HG02943 (cell line): ENCODE data around the gene FOXD1.
"Not testable (repeated sequence)": the region's sequence is repeated elsewhere in the genome, so short reads cannot be mapped to it uniquely, and the experiment has no call there.

Experiments
- ATAC-seq: cut with Tn5 transposase; IDR thresholded peaks from one replicate; pipeline ENCODE4 v1.9.1; 2021; ENCODE audit warnings: mild to moderate bottlenecking, low read depth, moderate library complexity; ENCODE audit not compliant: unreplicated experiment

The FOXD1 gene

GRCh38 chr5:73419465-73420390, 28.8 kb downstream of the FOXD1 start:
- ATAC-seq: no peak

DNA sequence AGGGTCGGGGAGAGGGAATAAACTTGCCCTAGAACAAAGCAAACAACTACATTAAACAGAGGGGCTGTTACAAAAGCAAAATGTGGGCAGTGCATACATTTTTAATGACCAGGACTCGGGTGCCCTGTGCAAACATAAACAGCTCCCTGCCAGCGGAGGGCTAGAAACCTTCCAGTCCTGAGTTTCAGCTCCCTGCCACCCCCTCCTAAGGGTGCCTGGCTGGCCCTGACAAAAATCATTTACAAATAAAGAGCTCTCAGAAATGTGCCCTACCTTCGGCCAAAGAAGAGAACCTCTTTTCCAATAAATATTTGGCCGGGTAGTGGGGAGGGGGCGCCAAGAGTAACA, 29.5 kb downstream of the FOXD1 start:
- ATAC-seq: no peak

GRCh38 chr5:73418244-73418691, 30.3 kb downstream of the FOXD1 start:
- ATAC-seq: no peak

- no peak for ATAC-seq
Measured at GRCh38 chr5:73417303-73418034, 31.1 kb downstream of the FOXD1 start.

GRCh38 chr5:73415617-73416016, 33.0 kb downstream of the FOXD1 start:
- no peak for ATAC-seq

GRCh38 chr5:73415171-73415570, 33.4 kb downstream of the FOXD1 start:
- no peak for ATAC-seq

DNA sequence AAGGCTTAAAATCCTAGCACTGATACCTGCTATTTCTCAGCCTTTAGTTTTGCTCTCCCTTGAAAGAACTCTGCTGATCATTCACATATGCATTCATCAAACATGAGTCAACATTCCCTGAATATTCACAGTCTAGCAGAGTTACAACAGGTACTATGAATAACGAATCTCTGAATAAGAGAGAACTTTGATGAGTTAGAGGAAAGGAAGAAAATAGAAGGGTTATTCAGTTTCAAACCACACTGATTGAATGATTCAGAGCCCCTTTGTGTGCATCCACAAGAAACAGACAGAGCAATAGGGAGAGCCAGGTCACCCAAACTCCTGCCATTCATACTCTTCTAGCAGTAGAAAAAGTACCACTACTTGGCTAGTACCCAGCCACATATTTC, 36.0 kb downstream of the FOXD1 start:
- ATAC-seq: no peak

DNA sequence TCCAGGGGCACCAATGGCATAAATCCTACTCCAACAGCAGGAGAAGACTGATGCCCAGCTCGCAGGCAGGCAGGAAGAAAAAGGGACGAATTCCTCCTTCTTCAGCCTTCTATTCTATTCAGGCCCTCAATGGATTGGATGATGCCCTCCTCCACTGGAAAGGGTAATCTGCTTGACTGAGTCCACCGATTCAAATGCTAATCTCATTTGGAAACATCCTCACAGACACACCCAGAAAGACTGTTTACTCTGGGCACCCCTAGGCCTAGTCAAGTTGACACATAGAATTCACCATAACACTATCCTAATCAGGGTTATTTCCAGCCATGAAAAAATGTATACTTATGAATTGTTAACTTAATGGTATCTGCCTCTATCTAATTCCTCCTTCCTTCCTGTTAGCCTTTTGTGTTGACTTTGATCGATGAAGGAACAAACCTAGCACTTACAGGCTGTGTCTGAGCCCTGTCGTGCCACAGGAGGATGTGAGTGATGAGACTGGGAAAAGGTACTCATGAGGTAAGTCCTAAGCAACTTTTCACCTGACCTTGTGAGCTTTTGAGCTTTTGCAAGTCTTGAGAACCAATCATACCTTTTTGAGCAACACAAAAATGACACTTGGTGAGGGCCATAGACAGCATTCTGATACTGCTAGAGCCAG, 36.5 kb downstream of the FOXD1 start:
- no peak for ATAC-seq

- ATAC-seq: not testable (repeated sequence)
Measured at GRCh38 chr5:73409927-73410326, 38.6 kb downstream of the FOXD1 start.

DNA sequence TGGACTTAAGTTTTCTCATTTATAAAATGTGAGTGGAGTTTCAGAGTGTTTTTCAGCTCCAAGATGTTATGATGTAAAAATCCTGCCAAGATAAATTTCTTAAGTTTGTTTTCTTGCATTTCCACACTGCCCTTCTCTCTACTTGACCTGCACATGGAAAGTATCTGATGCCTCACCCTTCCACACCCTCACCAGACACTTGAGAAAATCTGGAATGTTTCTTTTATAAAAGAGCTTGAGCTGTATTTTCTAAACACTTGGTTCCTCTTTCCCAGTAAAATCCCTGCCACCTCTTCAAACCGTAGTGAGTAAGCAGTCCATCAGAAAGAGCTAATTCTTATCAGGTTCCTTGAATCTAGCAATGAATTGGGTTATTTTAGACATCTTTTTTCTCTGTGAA, 42.9 kb downstream of the FOXD1 start:
- ATAC-seq: no peak

GRCh38 chr5:73399775-73400174, 48.8 kb downstream of the FOXD1 start:
- ATAC-seq: no peak
